Gastrocnemius medialis (tissue), 4 donors: Measurements from ENCODE around the gene MRPL41. TPM values are rescaled to one million over a fixed set of nuclear protein-coding genes. Genes with fewer than 3 reads are reported as not detected.

Source experiments
- ATAC-seq, 2 donors: fragments of 150-250 bp; one replicate each; pipeline ENCODE4 v1.9.1; 2016
- DNase-seq, 2 donors: peaks; one replicate each; pipeline ENCODE4 v3.0.0-alpha.2; 2019
- H3K27ac ChIP-seq, 4 donors: fragments of 200-600 bp; sonication (generic); 1 replicate in 1 of 4; 2 replicates in 3 of 4; pipeline ENCODE4 v1.5.1; 2016 to 2018; ENCODE audit warnings: mild to moderate bottlenecking in 2 of 4, moderate library complexity in 1 of 4
- H3K27me3 ChIP-seq, 3 donors: fragments of 200-600 bp; sonication (generic) in 2 of 3; 1 replicate in 1 of 3; 2 replicates in 2 of 3; pipeline versions ENCODE4 v1.5.1 to v1.6.0; 2016 to 2019; ENCODE audit warnings: mild to moderate bottlenecking in 1 of 3, moderate library complexity in 1 of 3
- H3K36me3 ChIP-seq, 2 donors: fragments of 200-600 bp; sonication (generic) in 1 of 2; one replicate each; pipeline ENCODE4 v1.5.1; 2017 to 2018
- H3K4me1 ChIP-seq, 2 donors: fragments of 200-600 bp; sonication (generic) in 1 of 2; one replicate each; pipeline ENCODE4 v1.5.1; 2016 to 2017; ENCODE audit warnings: mild to moderate bottlenecking in 2 of 2
- H3K4me3 ChIP-seq, 4 donors: fragments of 200-600 bp; sonication (generic) in 3 of 4; 1 replicate in 1 of 4; 2 replicates in 3 of 4; pipeline ENCODE4 v1.5.1; 2016 to 2019; ENCODE audit warnings: mild to moderate bottlenecking in 2 of 4
- H3K9me3 ChIP-seq, 3 donors: fragments of 200-600 bp; sonication (generic) in 2 of 3; 1 replicate in 1 of 3; 2 replicates in 2 of 3; pipeline ENCODE4 v1.5.1; 2016 to 2019
- POLR2A ChIP-seq, 2 donors: fragments of 450-650 bp; IDR thresholded peaks; one replicate each; pipeline ENCODE4 v1.6.1; 2017; ENCODE audit warnings: antibody characterized with exemption in 2 of 2, mild to moderate bottlenecking in 2 of 2, moderate library complexity in 2 of 2
- in situ Hi-C, 4 donors: fragments of 200-750 bp; cut with MboI; loops; one replicate each; pipeline versions ENCODE4 v1.15.0 to v1.8.0; 2017; ENCODE audit warnings: low sequenced_read_pairs in 4 of 4
- intact Hi-C: fragments of 100-400 bp; cut with DNase I; formaldehyde crosslinking; loops from one replicate; pipeline ENCODE4 v1.15.1; 2023; ENCODE audit warnings: low total_unique reads
- total RNA-seq, 4 donors: library from RNA; depleted of rRNA; stranded (reverse); fragments of >200 nt; gene quantifications; one replicate each; pipeline versions ENCODE4 v1.1.0 to v1.2.3, GENCODE V29; 2016
- TF ChIP-seq, protein P1 (sequence below), 5 experiments: fragments of 450-650 bp in 3 of 5; fragments of 200-600 bp in 2 of 5; sonication (generic) in 2 of 5; IDR thresholded peaks in 4 of 5; conservative IDR thresholded peaks in 1 of 5; 1 replicate in 4 of 5; 2 replicates in 1 of 5; pipeline ENCODE4 v1.5.1; 2016 to 2019; ENCODE audit warnings: antibody characterized with exemption in 5 of 5, mild to moderate bottlenecking in 3 of 5, moderate library complexity in 3 of 5

MRPL41 gene
- total RNA-seq, 4 donors from 2014 or later = 107 to 137 (median 126) TPM

DNA sequence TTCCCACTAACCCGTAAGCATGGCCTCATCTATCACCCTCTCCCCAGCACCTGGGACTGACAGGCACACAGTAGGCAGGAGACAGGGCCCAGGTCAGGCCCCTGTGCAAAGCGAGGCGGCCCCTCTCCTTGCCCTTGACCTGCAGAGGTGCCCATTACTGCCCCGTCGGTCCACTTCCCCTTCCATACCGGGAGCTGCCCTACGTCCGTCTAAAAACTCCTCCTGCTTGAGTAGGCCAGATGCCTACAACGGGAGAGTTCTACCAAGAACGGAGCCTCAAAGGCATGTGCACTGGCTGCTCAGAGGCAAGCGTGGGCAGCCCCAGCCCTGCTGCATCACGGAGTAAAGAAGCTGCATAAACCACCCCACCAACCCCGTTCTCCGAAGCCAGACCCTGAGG, 31.7 kb downstream of the MRPL41 start:
- intact Hi-C loops (no loop called here), in situ Hi-C loops (no loop called here)
- Histone ChIP-seq H3K9me3 (no peaks in the 10 kb centered on the region), H3K4me3 (no peak overlapping the region), H3K4me1 (peaks cover 3 to 13% of the 10 kb centered on the region in 2 donors), H3K36me3 (peaks cover 0 to 42% of the 10 kb centered on the region in 2 donors), H3K27me3 (no peaks in the 10 kb centered on the region), H3K27ac (no peak overlapping the region)
- no peak for ATAC-seq
- no peak for DNase-seq
- TF ChIP-seq, protein P1, sequence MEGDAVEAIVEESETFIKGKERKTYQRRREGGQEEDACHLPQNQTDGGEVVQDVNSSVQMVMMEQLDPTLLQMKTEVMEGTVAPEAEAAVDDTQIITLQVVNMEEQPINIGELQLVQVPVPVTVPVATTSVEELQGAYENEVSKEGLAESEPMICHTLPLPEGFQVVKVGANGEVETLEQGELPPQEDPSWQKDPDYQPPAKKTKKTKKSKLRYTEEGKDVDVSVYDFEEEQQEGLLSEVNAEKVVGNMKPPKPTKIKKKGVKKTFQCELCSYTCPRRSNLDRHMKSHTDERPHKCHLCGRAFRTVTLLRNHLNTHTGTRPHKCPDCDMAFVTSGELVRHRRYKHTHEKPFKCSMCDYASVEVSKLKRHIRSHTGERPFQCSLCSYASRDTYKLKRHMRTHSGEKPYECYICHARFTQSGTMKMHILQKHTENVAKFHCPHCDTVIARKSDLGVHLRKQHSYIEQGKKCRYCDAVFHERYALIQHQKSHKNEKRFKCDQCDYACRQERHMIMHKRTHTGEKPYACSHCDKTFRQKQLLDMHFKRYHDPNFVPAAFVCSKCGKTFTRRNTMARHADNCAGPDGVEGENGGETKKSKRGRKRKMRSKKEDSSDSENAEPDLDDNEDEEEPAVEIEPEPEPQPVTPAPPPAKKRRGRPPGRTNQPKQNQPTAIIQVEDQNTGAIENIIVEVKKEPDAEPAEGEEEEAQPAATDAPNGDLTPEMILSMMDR (IDR thresholded peaks at IDR 0.05 in 4 of 5, conservative IDR thresholded peaks at IDR 0.05 in 1 of 5) = no peak
- TF ChIP-seq POLR2A (IDR thresholded peaks at IDR 0.05) = no peak

DNA sequence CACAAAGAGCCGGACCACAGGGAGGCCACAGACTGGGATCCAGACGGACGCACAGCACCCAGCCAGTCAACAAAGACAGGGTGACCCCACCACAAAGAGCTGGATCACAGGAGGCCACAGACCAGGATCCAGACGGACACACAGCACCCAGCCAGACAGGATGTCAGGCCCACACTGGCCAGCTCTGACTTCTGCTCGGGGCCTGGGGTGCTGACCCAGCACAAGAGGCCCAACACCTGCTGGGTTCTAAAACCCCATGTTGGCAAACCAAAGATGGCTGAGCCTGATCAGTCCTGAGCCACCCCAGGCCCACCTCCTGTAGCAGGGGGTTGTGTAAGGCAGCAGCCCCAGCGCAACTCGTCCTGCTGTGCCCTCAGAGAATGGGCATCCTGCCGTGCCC, 32.3 kb downstream of the MRPL41 start:
- no peak overlapping the region for H3K4me3 ChIP-seq
- peaks cover 3 to 17% of the 10 kb centered on the region in 2 donors for H3K4me1 ChIP-seq
- ATAC-seq (no peak), DNase-seq (no peak)
- no peak overlapping the region for H3K27ac ChIP-seq
- no peaks in the 10 kb centered on the region for H3K9me3 ChIP-seq
- intact Hi-C loops = no loop called here
- H3K27me3 ChIP-seq = no peaks in the 10 kb centered on the region
- peaks cover 0 to 42% of the 10 kb centered on the region in 2 donors for H3K36me3 ChIP-seq
- TF ChIP-seq, protein P1 (IDR thresholded peaks at IDR 0.05 in 4 of 5, conservative IDR thresholded peaks at IDR 0.05 in 1 of 5) = no peak
- TF ChIP-seq POLR2A (IDR thresholded peaks at IDR 0.05) = no peak
- in situ Hi-C loops = no loop called here

DNA sequence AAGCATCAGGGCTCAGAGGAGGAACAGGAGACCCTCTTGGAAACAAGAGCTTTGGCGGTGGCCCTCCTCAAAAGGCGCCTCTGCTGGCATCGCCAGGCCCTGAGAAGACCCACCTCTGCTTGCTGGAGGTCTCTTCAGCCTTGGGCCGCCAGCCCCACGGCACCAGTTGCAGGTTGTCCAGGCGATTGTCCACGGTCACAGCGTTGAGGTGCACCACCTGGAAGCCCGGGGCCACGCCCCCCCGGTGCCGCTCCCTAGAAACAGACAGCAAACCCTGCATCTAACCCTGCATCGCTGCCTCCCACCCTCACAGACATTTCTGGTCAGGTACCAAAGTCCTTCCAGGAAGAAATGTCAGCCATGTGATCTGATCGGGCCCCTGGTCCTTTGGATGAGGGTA, 35.2 kb downstream of the MRPL41 start:
- TF ChIP-seq, protein P1 (IDR thresholded peaks at IDR 0.05 in 4 of 5, conservative IDR thresholded peaks at IDR 0.05 in 1 of 5) = no peak
- TF ChIP-seq POLR2A (IDR thresholded peaks at IDR 0.05) = no peak
- H3K4me1 ChIP-seq = peaks cover 7 to 12% of the 10 kb centered on the region in 2 donors
- intact Hi-C loops = no loop called here
- H3K27ac ChIP-seq = no peak overlapping the region
- ATAC-seq (no peak), DNase-seq (no peak)
- in situ Hi-C loops = no loop called here
- no peaks in the 10 kb centered on the region for H3K27me3 ChIP-seq
- H3K36me3 ChIP-seq = peaks cover 0 to 40% of the 10 kb centered on the region in 2 donors
- no peaks in the 10 kb centered on the region for H3K9me3 ChIP-seq
- H3K4me3 ChIP-seq = no peak overlapping the region

DNA sequence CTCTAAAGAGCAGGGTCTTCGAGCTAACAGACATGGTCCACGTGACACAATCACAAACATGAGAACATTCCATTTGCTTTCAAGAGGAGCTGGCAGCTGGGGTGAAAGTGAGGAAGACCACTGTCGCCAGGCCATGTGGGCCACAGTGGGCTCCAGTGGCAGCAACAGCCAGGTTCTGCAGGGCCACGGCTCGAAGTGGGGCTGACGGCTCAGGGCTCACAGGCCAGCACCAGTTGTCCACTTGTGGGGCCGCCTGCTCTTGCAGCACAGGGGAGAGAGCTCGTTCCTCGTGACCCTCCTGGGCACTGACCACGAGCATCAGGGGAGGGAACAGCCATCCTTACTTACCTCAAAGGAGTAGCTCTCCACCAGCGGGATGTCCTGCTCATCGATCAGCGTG, 36.6 kb downstream of the MRPL41 start:
- TF ChIP-seq, protein P1 (IDR thresholded peaks at IDR 0.05 in 4 of 5, conservative IDR thresholded peaks at IDR 0.05 in 1 of 5) = no peak
- TF ChIP-seq POLR2A (IDR thresholded peaks at IDR 0.05) = no peak
- Histone ChIP-seq H3K4me1 (peaks cover 7 to 12% of the 10 kb centered on the region in 2 donors), H3K36me3 (peaks cover 0 to 33% of the 10 kb centered on the region in 2 donors), H3K27ac (no peak overlapping the region), H3K9me3 (no peaks in the 10 kb centered on the region), H3K4me3 (no peak overlapping the region), H3K27me3 (no peaks in the 10 kb centered on the region)
- in situ Hi-C loops (no loop called here), intact Hi-C loops (no loop called here)
- no peak for ATAC-seq
- DNase-seq = no peak

DNA sequence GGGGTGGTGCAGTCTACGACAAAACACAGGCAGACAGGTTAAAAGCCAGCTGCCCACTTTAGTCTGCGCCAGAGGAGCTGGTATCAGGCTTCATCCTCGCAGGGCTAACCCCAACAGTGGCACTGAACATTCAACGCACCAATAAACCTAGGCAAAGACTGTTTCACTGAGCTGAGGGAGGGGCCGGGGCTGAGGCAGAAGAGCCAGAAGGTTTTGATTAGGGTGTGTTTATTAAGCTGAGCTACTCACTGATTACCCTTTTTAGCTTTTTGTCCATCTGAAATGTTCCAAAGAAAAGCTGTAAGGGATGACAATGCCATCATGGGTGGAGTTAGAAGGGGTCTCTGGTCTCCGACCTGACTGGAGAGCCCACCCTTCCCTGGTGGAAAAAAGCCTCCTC, 37.2 kb downstream of the MRPL41 start:
- H3K4me3 ChIP-seq = peak overlapping the region in 2 of 4 donors; percentile 61 to 67
- intact Hi-C loops (no loop called here), in situ Hi-C loops (no loop called here)
- ATAC-seq = no peak
- no peak for DNase-seq
- peaks cover 0 to 33% of the 10 kb centered on the region in 2 donors for H3K36me3 ChIP-seq
- no peaks in the 10 kb centered on the region for H3K9me3 ChIP-seq
- H3K27ac ChIP-seq = no peak overlapping the region
- TF ChIP-seq POLR2A (IDR thresholded peaks at IDR 0.05) = no peak
- TF ChIP-seq, protein P1 (IDR thresholded peaks at IDR 0.05 in 4 of 5, conservative IDR thresholded peaks at IDR 0.05 in 1 of 5) = no peak
- no peaks in the 10 kb centered on the region for H3K27me3 ChIP-seq
- peaks cover 7 to 12% of the 10 kb centered on the region in 2 donors for H3K4me1 ChIP-seq
